Hematopoietic multipotent progenitor cell (in vitro differentiated cells): Measurements from ENCODE around the gene WWOX. TPM values are rescaled to one million over a fixed set of nuclear protein-coding genes. Genes with fewer than 3 reads are reported as not detected.
"Not testable (repeated sequence)": the region's sequence is repeated elsewhere in the genome, so short reads cannot be mapped to it uniquely, and the experiment has no call there.

Experiments used
- DNase-seq, 3 donors: peaks; one replicate each; pipeline ENCODE4 v3.0.0-alpha.2; 2011 to 2015; ENCODE audit warnings: low read depth in 2 of 3, low spot score in 2 of 3
- total RNA-seq: library from RNA; depleted of rRNA; stranded (reverse); fragments of >200 nt; gene quantifications from one replicate; pipeline ENCODE4 v1.2.3, GENCODE V29; 2012

Gene WWOX
- total RNA-seq, 1 donor, result 24.8 TPM

DNA sequence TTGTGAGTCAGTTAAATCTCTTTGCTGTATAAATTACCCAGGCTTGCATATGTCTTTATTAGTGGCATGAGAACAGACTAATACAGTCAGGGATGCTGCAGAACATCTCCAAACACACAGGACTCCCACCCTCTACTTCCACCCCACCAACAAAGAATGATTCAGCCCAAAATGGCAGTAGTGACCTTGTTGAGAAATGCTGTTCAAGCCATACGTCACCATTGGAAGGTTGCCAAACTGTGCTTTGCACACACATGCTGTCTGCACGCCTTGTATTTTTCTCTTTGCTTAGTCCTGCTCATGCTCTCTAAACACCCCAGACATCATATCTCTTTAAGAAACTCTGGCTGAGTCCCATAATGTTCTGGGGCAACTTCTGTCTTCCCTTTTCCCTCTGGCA lies 589.6 kb downstream of the WWOX start:
- no peak for DNase-seq

DNA sequence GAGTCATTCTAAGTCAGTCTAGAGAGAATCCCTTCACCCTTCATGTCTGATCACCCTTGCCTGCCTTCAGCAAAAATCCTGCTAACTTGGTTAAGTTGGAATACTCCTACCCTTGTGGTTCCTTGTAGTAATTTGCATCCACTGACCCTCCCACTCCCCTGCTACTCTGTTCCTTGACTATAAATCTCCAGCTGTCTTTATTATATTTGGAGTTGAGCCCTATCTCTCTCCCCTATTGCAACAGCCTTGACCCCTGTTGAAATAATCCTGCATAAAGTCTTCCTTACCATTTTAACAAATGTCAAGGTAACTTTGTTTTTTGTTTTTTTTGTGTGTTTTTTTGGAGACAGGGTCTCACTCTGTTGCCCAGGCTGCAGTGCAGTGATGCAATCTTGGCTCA lies 590.1 kb downstream of the WWOX start:
- no peak for DNase-seq

DNA sequence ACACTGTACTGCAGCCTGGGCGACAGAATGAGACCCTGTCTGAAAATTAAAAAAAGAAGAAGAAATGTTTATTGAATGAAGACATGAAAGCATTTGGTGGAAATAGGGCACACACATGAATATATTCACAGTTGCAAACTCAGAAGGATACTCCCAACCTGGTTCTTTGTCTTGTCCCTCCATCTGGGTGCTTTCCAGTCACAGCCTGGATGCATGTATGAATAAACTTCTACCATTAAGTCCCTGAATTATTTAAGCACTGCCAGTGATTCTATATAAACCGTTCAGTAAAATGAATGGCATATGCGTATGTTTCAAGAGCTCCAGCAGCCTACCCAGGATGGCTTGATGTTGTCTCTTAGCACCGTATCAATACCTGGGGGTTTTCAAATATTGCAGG lies 591.1 kb downstream of the WWOX start:
- no peak for DNase-seq

DNA sequence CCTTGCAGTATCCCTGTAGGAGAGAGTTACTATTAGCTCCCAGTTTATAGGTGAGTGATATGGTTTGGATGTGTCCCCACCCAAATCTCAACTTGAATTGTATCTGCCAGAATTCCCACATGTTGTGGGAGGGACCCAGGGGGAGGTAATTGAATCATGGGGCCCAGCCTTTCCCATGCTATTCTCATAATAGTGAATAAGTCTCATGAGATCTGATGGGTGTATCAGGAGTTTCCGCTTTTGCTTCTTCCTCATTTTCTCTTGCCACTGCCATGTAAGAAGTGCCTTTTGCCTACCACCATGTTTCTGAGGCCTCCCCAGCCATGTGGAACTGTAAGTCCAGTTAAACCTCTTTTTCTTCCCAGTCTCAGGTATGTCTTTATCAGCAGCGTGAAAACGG lies 592.3 kb downstream of the WWOX start:
- DNase-seq, result not testable (repeated sequence)

DNA sequence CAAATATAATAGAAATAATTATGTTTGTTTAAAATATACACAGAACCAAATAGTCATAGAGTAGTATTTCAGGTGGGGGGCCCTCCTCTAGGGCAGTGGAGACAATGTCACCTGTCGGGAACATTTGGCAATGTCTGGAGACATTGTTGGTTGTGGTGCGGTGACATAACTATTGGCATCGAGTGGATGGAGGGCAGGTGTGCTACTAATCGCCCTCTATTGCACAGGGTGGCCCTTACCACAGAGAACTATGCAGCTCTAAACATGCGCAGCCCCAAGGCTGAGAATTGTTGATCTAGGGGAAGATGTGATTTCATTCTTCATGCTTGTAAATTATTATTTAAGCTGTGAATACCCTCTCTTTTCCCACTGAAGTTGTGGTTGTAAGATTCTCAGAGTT lies 594.0 kb downstream of the WWOX start:
- no peak for DNase-seq

DNA sequence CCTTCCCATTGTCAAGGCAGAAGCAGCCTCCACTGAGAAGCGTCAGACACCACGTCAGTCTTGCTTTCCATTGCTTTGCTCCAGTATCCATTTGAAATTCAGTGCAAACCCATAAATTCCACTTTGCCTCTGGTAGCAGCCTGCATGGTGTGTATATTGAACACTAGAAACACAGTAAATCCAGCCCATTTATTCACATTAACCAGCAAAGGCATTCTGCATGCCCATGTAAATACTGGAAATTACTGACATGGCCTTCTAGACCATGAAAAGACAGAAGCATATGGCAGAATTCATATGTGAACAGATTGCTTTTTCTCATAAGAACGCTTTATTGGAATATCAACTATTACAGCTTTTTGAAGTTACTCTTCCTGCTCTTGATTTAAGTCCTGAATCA lies 595.0 kb downstream of the WWOX start:
- DNase-seq, result no peak

DNA sequence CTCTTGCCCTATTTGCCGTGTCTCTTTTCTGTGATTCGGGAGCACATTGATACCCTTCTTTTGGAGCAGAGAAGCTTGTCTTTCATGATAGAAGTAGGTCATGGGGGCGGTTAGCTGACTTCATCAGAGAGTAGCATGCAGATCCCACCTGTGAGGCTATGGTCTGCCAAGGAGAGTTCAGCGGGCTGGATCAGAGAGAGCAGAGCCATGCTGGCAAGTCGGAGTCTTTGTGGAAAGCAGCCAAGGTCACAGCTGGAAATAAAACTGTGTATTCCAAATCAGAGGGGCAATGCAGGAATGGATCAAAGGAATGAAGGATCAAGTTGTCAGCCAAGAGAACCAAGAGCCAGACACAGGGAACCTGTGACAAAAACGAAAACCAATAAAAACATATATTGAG lies 595.9 kb downstream of the WWOX start:
- no peak for DNase-seq

DNA sequence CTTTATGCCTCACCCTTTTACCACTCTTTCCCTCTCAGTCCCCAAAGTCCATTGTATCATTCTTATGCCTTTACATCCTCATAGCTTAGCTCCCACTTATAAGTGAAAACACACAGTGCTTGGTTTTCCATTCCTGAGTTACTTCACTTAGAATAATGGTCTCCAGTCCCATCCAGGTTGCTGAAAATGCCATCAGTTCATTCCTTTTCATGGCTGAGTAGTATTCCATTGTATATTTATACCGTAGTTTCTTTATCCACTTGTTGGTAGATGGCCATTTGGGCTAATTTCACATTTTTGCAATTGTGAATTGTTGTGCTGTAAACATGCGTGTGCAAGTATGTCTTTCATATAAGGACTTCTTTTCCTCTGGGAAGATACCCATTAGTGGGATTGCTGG lies 597.3 kb downstream of the WWOX start:
- DNase-seq, result no peak

DNA sequence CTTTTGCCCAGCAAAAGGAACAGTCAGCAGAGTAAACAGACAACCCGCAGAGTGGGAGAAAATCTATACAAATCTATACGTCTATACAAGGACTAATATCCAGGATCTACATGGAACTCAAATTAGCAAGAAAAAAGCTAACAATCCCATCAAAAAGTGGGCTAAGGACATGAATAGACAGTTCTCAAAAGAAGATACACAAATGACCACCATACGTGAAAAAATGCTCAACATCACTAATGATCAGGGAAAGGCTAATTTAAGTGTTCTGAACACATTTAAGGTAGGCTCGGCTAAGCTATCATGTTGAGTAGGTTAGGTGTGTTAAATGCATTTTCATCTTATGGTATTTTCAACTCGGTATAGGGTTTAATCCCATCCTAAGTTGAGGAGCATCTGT lies 598.0 kb downstream of the WWOX start:
- DNase-seq, result no peak

DNA sequence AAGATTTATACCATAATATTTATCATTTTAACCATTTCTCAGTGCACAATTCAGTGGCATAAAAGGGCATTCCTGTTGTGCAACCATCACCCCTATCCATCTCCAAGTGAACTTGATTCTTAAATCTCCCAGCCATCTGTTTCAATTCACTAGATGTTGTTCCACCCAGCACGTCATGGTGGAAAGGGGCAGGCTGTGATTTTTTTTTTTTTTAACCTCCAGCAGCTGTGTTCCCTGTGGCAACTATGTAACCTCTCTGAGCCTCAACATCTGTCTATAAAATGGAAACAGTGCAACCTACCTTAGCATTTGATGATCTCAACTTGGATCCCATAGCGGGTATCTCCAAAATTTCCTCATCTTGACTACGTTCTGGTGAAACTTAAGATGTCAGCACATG lies 604.5 kb downstream of the WWOX start:
- no peak for DNase-seq

DNA sequence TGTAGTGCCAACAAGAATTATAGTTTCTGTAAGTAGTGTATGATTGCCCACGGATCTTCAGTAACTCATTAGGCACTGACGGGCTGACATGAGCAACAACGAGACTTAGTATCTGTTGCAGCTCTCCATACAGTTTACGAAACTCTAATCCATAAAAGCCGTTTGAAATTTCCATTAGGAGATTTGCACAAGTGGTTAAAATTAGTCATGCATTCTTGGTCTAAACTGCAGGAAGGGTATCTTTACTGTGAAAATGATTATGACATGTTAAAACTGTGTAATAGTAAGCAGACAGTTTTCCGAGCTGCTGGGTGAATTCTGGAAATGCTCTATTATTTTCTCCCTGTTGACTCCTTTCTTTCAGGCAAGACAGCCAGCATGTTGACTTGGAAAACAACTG lies 605.0 kb downstream of the WWOX start:
- no peak for DNase-seq

DNA sequence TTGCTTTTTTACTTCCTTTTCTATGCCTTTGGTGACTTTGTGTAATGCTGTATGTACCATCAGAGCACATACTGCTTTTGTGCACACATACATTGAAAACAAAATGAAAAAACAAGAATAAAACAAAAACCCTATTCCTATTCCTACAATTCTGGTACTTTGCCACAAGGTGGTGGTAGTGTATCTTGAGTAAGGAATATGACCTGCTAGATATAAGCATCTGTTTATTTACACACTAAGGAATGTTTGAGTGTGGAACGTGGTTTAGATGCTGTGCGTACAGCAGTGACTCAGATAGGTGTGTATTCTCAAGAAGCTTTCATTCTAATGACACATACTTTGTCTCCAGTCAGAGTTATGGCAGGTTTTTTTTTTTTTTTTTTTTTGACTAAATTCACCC lies 606.2 kb downstream of the WWOX start:
- DNase-seq, result peak in 2 of 3 donors; percentile 6 to 46

DNA sequence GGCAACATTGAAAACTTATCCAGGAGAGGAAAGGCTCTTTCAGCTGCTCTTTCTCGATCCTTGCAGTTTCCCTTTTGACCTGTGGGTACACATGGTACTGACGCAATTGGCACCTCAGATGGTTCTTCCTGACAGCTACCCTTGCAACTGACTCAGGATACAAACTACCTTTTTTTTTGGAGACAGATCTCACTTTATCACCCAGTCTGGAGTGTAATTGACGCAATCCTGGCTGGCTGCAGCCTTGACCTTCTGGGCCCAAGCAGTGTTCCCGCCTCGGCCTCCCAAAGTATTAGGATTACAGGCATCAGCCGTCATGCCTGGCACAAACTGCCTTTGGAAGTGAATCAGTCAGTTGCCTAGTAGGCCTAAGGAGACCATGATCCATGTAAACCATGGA lies 607.2 kb downstream of the WWOX start:
- DNase-seq, result no peak

DNA sequence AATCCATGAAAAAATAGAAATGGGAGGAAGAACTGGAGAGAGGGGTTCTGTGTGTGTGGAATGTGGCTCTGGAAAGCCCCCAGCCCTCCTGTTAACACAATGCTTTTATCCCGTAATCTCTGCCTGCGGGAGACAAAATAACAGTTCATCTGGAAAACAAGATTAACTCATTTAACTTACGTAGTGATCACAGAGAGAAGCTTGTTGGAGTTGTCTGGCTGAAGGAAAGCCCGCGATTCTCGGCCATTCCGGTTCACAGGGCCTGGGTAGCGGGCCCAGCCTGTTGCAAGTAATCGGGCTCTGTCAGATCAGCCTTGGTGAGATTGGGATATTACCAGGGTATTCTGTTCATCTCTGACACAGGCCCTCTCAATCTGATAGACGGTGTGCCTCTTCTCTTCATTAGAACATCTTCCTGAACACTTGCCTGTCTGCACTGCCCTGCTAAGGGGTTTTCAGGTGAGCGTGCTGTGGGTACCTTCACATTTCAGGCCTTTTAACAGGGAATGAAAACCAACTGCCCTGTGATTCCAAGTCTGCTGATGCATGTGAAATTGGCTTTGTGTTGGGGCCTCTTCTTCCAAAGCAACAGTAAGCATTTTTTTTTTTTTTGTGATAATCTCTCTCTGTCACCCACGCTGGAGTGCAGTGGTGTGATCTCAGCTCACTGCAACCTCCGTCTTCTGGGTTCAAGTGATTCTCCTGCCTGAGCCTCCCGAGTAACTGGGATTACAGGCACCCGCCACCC lies 609.9 kb downstream of the WWOX start:
- no peak for DNase-seq

DNA sequence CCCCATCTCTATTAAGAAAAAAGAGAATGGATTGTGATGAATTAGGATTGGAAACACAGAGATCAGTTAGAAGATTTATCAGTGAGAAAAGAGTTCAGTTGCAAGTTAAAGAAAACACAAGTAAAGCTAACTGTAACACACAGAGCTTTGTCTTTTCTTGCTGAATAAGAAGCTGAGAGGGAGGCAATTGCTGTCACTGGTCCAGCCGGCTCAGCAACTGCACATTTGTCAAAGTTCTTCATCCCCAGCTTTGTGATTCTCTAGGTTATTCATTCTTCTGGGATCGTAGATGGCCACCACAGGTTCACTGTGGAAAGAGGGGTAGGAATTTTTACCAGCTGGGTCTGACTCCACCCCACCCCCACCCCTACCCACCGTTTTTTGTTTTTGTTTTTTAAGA lies 615.7 kb downstream of the WWOX start:
- DNase-seq, result no peak

DNA sequence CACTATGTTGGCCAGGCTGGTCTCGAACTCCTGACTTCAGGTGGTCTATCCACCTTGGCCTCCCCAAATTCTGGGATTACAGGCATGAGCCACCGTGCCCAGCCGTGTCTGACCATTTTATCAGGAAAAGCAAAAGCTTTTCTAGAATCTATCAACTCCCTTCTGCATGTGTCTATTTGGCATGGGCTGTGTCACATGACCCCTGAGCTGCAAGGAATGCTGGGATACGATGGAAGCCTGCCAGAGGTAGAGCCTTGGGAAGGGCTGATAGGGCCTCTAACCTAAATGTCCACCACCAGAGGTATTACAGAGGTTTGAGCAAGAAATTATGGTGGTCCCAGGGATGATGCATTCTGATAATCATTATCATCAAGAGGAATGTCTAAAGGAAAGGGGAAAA lies 616.2 kb downstream of the WWOX start:
- no peak for DNase-seq

DNA sequence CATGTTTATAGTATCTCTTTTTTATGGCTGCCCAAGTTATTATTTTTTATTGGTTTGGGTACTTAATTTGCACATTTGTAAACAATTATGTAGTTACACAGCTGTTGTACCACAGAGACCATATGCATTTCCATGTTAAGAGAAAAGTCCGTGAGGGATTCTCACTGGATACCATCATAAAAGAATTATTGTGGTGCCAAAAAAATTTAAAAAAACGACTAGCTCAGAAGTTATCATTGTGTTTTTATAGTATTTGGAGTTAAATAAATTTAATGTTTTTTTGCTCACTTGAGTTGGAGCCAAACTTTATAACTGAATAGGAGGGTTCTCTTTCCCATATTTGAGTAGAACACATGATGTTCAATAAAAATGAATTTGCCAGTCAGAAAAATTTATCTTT lies 618.7 kb downstream of the WWOX start:
- no peak for DNase-seq

DNA sequence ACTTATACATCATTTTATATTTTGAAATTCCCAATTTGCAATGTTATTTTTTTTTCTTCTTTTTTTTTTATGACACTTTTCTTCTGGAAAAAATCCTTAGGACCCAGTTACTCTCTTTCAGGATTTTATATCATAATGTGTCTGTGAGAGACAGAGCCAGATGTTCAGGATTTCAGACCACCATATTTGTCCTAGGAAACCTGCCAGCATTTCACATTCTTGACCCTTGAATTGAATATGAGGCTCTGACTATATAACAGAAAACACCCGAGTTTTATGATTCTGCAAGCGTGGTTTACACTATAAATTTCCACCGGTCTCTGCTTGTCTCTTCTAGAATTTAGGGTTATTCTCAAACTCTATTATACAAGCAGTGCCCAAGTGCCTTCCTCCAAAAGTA lies 621.0 kb downstream of the WWOX start:
- no peak for DNase-seq

DNA sequence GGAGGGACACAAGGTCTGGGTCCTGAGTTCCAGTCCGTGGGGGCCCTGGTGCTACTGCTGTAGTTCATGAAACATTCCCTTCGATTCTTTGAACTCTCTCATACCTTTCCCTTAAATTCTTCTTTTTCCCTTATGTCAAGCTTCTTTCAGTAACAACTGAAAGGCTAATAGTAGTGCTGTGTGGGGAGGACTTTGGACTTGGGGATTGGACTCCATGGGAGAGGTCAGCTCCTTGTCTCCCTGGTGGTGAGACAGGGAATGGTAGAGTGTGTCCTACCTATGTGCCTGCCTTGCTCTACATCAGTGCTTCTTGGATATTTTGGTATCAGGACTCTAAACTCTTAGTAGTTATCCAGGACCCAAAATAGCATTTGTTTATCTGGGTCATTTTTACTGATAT lies 628.1 kb downstream of the WWOX start:
- no peak for DNase-seq

DNA sequence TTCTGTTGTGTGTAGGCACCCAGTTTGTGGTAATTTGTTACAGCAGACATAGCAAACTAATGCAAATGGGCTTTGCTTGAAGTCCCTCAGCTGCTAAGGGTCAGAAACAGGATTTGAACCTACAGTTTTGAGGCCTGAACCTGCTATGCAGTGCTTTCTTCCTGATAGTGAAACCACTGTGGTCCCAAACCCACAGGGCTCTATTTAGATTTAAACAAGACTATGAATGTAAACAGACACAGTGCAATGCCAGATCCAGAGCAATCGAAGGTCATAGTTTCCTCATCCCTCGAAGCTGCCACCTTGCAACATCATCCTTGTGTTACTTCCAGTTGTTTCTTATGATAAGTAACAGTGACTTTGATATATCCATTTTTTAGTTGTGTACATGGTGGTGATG lies 630.2 kb downstream of the WWOX start:
- DNase-seq, result no peak

DNA sequence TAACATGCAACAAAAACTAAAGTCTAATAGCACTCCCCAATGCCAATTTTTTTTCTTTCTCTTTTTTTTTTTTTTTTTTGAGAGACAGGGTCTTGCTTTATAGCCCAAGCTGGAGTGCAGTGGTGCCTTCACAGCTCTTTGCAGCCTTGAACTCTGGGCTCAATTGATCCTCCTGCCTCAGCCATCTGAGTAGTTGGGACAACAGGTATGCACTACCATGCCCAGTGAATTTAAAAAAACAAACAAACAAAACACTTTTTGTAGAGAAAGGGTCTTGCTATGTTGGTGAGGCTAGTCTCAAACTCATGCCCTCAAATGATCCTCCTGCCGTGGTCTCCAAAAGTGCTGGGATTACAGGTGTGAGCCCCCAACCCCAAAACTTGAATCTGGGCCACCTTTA lies 632.3 kb downstream of the WWOX start:
- no peak for DNase-seq

DNA sequence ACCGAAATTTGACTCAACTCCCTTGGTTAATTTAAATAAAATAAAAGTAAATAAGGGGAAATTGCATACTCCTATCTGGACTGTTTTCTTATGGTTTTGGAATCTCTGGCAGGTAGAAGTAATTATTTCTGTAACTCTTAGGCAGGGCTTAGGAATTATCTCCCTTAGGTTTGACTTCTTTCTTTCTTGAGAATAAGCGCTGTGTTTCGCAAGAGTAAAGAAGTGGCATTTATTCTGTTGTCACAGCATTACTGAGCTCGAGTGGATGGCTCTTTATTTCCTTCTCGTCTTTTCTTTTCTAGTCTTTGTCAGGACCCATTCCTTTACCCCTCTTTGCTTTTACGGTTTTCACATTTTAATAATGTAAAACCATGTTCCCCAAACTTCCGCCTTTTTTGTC lies 633.2 kb downstream of the WWOX start:
- no peak for DNase-seq

DNA sequence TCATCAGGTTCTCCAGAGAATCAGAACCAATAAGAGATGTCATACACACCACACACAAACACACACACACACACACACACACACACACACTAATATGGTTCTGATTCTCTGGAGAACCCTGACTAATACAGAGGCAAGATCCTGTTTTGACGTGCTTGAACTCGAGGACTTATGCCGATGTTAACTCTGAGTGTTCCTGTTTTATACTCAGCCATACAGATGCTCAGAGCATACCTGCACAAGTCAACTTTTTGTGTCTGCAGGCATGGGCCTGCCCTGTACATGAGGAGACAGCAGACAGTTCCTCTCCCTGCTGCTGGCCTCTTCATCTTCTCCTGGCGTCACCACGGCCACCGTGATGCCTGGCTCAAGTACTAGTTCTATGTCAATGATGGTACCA lies 635.9 kb downstream of the WWOX start:
- no peak for DNase-seq
